GM15510 (cell line): ENCODE measurements around the gene SLC20A1.

Source experiments
- POLR2A ChIP-seq: IDR thresholded peaks from 3 replicates; pipeline ENCODE4 v1.6.1; 2011; ENCODE audit warnings: borderline replicate concordance; ENCODE audit not compliant: insufficient read length; ENCODE audit errors: extremely low read depth

The SLC20A1 gene

DNA sequence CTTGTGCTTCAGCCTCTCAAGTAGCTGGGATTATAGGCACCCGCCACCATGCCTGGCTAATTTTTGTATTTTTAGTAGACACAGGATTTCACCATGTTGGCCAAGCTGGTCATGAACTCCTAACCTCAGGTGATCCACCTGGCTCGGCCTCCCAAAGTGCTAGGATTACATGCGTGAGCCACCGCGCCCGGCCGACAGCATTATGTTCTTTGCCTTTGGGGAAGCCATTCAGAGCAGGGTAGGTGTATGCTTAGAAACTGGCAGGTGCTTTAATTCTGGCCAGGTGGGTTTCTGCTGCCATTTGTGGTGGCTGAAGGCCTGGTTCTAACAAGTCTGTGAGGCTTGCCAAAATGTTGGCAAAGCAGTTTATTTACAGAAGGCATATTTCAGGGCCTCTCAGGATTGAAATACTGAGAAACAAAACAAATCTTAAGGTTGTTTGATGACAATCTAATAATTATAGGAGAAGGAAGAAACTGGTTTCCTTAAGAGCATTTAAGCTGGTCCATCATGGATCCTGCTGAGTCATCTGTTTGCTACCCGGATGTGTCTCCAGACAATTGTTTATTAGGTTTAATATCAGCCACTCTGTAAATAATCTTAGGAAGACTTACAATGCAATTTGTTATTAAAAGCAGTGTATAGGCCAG lies 16.0 kb downstream of the SLC20A1 start:
- no peak for TF ChIP-seq POLR2A

DNA sequence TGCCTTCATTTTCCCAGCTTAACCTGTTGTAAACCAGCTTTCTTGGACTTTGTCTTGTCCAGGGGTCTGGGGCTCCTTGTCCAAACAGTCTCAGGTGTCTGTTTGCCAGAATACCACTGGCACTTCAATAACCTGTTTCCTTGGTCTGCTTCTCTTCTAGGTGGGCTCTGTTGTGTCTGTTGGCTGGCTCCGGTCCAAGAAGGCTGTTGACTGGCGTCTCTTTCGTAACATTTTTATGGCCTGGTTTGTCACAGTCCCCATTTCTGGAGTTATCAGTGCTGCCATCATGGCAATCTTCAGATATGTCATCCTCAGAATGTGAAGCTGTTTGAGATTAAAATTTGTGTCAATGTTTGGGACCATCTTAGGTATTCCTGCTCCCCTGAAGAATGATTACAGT lies 17.0 kb downstream of the SLC20A1 start:
- no peak for TF ChIP-seq POLR2A

DNA sequence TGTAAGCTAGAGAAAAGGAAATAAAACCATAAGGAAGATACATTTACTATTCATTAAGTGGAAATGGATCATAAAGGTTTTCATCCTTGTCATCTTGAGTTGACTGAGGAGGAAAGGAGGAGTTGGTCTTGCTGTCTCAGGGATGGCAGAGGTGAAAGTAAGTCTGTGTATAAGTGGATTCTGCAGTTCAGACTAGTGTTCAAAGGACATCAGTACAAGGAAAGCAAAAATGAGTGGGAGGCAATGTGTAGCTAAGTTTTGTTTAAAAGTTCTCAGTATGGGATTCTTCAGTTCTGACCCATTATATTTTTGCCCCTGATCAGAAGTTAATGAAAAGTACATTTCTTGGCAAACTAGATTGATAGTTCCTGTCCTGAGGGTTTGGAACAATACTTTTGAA lies 18.9 kb downstream of the SLC20A1 start:
- no peak for TF ChIP-seq POLR2A

DNA sequence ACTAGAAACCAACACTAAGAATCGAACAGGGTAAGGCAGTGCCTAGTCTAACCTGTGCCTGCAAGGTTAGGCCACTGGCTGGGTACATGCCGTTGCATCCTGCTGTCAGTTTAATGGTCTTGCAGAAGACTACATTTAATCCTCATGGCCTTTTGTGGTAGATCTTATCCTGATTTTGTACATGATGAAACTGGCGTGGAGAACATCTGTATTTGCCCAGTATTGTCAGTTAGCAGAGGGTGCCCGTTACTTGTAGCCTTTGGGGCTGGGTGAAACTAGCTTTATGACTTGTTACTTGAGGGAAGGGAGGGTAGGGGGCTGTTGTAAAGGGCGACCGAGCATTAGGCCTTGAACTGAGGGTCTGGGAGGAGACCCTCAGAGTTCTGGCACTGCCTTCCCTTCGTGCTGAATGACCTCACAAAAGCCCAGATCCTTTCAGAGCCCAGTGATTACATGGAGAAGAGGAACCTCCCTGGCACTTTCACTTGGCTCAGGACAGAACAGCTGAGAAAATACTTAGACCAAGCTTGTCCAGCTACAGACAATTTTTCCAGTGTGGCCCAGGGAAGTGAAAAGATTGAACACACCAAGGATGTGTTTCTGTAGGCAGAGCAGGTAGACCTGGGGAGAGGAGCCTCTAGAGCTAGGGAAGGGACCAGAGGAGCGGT lies 19.5 kb downstream of the SLC20A1 start:
- TF ChIP-seq POLR2A = no peak

DNA sequence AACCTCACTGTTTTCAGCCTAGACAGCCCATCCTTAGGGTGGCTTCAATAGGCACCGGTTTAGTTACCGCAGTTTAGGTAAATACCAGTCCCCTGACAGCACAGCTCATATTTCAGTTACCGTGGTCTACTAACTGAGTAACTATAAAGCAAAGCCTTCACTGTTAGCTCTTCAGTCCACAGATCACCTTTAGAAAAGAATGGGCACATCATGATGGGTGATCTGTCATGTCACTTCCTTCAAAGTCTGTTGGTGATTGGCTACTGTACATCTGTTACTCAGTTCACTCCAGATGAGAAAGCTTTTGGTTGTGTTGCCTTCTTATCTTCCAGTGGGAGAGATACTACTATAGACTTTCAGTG lies 21.0 kb downstream of the SLC20A1 start:
- TF ChIP-seq POLR2A = no peak

DNA sequence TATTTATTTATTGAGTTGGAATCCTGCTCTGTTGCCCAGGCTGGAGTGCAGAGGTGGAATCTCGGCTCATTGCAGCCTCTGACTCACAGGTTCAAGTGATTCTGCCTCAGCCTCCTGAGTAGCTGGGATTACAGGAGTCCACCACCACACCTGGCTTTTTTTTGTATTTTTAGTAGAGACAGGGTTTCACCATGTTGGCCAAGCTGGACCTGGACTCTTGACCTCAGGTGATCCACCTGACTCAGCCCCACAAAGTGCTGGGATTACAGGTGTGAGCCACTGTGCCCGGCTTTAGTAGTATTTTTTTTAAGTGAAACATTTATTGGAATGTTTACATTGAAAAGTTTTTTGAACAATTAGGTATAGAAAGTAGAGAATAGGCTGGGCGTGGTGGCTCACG lies 23.9 kb downstream of the SLC20A1 start:
- no peak for TF ChIP-seq POLR2A

DNA sequence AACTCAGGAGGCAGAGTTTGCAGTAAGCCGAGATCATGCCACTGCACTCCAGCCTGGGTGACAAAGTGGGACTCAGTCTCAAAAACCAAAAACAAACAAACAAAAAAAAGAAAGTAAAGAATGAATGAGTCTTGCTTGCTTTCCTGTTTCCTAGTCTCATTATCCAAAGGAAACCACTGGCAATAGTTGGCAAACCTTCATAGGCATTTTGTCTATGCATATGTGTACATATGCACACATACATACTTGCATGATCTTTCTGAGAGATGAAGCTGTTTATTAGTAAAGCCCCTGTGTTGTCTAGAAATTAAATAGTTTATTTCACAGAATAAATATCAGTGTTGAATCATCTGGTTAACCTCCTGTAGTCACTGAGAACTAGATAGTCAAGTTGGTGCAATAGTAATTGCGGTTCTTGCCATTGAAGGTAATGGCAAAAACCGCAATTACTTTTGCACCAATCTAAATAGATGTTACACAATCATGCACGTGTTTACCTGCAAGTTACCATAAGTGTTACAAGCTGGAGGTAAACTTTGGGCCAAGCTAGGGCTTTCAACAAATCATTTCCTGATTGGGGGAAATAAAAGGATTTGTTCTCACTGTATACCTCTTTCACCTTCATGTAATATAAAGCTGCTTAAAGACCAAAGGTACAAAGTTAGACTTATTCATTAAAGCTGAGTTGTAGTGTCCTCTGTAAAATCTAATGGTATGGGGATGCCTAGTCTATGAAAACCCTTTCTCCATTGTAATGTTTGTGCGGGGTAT lies 24.7 kb downstream of the SLC20A1 start:
- no peak for TF ChIP-seq POLR2A

DNA sequence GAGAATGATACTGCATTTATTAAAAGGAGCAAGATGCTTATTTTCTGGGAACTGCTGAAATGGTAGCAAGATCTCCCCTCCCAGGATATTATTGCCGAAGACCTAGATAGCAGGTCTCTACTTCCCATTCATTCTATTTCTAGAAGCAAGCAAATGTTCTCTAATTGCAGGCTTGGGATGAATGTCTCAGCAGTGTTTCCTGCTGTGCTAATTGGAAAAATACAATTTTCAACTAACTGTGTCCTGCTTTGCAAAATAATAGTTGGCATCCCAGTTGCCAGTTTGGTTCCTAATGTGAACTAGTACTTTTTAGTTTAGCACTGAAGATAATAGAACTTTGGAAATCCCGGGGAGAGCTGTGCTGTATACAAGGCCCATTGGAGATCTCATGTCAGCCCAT lies 26.1 kb downstream of the SLC20A1 start:
- no peak for TF ChIP-seq POLR2A

DNA sequence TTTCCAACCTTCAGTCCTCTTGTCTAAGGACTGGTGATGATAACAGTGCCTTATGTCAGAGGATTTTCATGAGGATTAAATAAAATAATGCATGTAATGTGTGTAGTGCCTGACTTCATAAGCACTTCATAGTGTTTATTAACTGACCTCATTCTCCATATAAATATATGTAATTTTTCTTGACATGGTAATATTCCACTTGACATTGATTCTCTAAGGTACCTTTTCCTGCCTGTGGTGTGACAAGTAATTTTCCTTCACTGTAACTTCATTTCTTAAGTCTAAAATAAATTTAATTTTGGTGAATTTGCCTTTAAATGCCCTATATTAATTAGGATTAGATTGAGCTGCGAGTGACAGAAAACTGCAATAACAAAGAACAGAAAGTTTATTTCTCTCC lies 27.3 kb downstream of the SLC20A1 start:
- TF ChIP-seq POLR2A = no peak

DNA sequence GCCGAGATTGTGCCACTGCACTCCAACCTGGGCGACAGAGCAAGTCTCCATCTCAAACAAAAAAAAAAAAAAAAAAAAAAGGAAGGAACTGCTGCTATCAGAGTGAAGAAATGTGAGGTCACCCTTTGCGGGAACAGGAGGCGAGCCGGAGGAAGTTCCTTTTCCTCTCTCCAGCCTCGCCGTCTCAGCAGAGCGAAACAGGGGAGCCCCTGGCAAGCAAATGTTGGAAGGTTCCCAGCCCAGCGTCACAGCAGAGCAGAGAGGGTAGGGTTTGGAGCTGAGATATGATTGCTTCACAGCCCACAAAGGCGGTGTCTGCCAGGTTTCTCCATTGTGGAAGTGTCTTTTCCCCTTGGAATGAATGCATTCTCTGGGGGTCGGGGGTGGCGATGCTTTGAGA lies 28.5 kb downstream of the SLC20A1 start:
- no peak for TF ChIP-seq POLR2A

DNA sequence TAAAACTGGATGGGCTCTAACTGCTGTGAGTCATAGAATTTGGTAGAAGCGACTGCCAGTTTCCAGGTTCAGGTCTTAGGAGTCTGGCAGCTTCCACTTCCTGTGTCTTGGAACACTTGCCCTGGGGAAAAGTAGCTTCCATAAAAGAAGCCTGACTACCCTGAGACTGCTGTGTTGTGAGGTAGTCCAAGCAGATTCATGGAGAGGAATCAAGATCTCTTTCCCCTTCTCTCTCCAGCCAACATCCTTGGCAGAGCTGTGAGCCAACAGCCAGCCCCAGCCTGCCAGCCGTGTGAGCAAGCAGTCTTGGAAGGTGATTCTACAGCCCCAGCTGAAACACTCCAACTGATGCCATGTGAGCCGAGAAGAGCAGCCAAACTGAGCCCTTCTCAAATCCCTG lies 33.7 kb downstream of the SLC20A1 start:
- TF ChIP-seq POLR2A = no peak

DNA sequence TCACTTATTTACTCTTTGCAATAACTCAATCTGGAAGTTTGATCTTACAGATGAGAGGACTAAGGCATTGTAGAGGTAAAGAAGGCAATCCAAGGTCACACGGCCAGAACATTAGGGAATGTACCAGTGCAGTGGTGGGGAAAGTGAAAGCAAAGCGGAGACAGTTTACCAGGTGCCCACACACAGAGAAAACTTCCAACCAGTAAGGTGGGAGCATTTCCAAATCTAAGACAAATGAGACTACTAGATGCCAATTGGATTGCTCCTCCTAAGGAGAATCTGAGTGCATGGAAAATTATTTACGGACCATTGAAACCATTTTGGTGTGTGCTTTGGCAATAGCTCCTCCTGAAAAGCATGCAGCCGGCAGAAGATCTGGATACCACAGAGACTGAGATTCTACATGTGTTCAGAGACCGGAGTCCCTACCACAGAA lies 34.9 kb downstream of the SLC20A1 start:
- no peak for TF ChIP-seq POLR2A

DNA sequence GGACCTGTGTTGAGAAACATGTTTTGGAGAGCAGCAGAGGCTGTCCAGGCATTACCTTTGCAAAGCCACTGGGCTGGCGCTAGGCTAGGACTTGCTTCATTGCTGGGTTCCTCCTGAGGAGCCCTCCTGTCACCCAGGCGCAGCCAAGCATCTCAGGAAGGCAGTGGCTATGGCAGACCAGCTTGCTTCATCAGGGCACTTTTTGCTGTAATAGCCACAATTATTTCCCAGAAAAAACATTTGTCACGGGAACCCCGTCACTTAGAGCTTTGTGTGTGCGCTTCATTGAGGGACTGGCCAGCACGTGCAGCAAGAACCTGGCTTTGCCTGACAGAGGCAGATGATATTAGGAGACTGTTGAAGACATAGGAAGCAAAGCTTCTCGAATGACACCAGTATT lies 36.4 kb downstream of the SLC20A1 start:
- TF ChIP-seq POLR2A = no peak

DNA sequence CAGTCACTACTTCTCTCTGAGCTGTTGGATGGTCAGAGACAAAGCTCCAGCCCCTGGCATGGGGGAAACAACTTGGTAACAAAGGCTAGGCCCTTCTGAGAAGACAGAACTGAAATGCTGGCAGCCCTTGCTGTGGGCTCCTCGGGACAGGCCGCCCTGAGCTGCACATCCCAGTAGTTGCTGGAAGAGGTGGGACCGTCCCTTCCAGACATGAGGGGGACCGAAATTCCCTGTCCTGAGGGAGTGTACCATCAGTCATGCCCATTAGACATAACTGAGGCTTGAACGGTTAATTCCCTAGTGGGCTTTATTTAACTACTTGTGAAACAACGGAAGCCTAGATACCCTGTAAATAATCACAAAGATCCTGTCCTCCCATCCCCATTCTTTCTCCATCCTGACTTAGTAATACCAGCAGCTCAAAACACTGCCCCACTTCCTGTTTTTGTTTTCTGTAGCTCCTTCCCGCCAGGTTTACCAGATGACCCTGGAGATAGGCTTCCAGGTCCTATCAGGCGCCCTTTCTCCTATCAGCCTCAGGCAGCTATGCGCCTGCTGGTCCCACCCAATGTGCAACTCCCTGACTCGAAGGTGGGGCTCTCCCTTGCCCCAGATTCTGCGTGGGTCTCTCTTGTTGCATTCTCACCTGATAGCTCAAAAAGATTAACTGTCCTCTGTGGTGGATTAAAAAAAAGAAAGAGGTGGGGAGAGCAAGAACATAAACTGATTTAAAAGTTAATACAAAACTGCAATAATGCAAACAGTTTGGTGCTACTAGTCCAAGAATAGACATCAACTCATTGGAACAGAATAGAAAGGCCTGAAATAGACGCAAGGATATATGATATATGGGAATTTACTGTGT lies 38.0 kb downstream of the SLC20A1 start:
- no peak for TF ChIP-seq POLR2A

DNA sequence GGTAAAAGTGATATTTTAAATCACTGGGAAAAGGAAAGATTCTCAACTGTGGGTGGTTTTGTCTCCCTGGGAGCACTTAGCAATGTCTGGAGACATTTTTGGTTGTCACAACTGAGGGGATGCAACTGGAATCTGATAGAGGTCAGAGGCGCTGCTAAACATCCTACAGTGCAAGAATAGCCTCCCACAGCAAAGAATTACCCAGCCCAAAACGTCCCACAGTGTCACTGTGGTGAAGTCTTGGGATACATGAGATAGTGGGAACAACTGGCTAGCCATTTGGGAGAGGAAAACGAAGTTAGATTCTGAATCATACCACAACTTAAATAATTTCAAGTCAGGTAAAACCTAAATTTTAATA lies 38.7 kb downstream of the SLC20A1 start:
- TF ChIP-seq POLR2A = no peak
